ENCODE data around the gene HPN.
A peak's percentile ranks its signal among the peaks of the same experiment; 100 is the strongest.
"Not testable (repeated sequence)": the region's sequence is repeated elsewhere in the genome, so short reads cannot be mapped to it uniquely, and the experiment has no call there.

Gene HPN

DNA sequence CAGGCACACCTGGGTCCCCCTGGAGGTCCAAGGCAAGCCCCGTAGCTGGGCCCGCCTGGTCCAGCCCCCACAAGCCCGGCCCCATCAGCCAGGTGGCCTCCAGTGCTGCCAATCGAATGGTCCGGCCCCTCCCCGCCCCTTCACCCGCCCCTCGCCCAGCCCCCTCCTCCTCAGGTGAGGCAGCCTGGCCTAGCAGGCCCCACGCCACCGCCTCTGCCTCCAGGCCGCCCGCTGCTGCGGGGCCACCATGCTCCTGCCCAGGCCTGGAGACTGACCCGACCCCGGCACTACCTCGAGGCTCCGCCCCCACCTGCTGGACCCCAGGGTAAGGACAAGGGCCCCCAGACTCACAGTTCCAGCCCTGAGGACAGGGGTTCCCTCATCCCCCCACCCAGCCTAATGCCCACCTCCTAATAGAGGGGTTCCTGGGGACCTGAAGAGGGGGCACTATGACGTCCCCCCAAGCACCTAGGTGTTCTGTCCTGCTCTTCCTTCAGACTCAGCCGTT lies at the start of gene HPN:
Gene HPN (plus strand): TSS at position 174 of the 508 bp plus-strand sequence. CDS start 786 bp downstream, outside the sequence.
- no peak for DNase-seq (ENCODE audit: low spot score)

DNA sequence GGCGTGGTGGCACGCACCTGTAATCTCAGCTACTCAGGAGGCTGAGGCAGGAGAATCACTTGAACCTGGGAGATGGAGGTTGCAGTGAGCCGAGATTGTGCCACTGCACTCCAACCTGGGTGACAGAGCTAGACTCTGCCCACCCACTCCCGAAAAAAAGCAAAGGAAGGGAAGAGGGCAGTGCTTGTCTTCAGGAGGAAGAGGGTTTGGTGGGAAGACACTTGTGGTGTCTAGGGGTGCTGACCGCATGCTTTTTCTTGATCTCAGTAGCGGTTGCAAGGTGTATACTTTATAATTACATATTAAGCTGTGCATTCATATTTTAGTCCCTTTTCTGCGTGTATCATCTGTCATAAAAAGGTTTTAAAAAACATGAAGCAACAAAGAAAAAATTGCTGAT lies 48.9 kb upstream of the HPN start:
- DNase-seq (ENCODE audit: low spot score) = not testable (repeated sequence)

DNA sequence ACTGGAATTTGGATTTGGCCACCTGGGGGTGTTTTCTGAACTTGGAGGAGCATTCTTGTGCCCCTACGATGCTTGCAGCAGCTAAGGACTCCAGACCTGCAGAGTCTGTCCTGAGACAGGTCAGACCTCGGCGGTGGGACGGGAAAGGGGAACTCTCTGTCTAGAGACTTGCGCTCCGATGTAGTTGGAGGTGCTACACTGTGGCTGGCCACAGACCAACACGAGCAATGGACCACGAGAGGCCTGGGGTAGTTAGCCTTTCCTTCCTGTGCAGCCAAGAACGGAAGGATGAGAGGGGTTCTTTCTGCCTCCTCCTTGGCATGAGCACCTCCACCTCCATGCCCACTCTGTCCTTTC lies 47.3 kb upstream of the HPN start:
- DNase-seq (ENCODE audit: low spot score) = no peak

DNA sequence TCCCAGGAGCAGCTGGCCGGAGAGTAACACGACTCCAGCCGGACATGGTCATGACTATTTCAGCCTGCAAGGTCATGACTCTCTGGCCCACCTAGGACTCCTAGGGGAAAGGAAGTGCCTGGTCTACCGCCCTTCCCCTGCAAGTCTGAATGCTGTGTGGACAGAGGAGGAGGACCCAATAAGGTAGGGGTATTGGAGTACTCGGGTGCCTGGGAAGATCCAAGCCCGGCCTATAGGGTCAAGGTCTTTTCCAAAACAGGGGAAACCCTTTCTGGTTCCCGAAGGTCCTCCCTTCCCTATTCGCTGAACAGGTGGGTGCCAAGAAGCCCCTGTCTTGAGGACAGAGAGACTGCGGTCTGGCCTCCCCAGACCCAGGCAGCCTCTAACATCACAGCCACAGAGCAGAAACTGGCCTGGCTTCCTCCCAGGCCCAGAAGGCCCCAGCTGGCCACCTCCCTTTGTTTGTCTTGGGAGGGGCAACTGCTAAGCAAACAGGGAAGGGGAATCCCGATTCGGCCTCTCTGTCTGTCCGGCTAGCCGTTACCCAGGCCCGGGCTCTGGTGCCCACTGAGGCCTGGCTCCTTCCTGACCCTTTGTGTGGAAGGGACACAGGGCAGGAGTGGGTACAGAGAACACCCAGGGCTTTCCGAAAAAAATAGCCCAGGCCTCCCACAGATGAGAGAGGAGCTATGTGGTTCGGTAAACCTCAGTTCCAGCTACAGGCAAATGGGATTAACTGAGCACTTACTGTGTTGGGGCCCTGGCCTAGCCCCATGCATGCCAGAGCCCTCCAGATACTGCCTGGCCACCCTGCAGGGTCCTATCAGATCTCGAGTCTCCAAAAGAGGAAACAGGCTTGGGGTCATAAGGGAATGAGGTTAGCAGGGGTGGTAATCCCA lies 46.6 kb upstream of the HPN start:
- DNase-seq (ENCODE audit: low spot score) = no peak

DNA sequence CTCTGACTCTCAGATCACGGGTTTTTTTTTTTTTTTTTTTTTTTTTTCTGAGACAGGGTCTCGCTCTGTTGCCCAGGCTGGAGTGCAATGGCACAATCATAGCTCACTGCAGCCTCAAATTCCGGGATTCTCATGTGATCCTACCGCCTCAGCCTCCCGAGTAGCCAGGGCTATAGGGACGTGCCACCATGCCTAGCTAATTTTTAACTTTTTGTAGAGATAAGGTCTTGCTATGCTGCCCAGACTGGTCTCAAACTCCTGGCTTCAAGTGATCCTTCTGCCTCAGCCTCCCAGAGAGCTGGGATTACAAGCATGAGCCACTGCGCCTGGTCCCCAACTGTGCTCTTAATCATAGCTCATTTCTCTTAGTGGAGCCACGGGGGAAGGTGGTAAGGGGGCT lies 46.0 kb upstream of the HPN start:
- DNase-seq (ENCODE audit: low spot score) = no peak

DNA sequence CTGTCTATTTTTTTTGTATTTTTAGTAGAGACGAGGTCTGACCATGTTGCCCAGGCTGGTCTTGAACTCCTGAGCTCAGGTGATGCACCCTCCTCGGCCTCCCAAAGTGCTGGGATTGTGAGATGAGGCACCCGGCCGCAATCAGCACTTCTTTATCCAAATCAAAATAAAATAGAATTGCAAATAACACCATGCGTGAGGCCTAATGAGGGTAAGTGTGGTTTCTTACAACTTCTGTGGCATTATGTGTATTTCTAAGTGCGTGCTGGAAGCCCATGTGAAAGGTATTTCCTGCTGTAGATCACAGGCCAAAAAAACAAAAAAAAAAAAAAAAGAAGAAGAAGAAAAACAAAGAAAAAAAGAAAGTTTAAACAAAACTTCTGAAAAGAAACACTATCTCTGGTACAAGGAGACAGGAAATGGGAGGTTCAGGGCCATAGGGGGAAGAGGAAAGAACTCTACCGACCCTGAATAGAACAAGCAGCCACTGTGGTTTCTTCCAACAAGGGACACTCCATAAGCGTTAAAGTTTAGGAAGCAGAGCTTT lies 44.4 kb upstream of the HPN start:
- DNase-seq (ENCODE audit: low spot score) = no peak

DNA sequence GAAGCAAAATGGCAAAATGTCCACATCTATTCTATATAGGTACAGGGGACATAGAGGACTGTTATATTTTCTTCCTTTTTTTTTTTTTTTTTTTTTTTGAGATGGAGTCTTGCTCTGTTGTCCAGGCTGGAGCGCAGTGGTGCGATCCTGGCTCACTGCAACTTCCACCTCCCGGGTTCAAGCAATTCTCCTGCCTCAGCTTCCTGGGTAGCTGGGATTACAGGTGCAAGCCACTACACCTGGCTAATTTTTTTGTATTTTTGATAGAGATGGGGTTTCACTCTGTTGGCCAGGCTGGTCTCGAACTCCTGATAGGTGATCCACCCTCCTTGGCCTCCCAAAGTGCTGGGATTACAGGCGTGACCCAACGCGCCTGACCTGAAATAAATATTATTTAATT lies 43.3 kb upstream of the HPN start:
- DNase-seq (ENCODE audit: low spot score) = not testable (repeated sequence)

DNA sequence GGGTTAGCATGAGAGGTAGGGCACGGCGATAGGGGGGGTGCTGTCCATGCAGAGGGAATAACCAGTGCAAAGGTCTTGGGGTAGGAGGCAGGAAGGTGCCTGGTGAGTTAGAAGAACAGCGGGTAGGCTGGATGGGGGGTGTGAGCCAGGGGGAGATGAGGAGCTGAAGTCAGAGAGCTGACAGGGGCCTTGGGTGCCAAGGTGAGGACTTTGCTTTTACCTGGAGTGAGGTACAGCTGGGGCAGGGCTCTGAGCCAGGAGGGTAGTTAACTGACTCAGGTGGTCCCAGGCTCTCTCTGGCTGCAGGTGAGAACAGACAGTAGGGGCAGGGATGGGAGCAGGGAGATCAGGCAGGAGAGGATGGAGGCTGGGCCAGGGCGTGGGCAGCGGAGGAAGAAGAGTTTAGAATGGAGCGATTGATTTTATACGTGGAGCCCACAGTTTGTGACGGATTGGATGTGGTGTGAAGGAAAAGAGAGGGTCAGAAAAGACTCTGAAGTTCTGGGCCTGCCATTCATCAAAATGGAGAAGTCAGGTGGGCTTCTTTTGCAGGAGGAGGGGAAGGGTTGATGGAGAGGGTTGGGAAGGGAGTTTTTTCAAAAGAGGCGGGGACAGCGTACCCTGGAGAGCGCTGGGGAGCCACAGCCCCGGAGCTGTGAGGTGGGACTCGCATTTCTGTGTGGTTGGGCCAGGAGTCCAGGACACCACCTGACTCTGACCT lies 42.6 kb upstream of the HPN start:
- DNase-seq (ENCODE audit: low spot score) = peak; percentile 31

DNA sequence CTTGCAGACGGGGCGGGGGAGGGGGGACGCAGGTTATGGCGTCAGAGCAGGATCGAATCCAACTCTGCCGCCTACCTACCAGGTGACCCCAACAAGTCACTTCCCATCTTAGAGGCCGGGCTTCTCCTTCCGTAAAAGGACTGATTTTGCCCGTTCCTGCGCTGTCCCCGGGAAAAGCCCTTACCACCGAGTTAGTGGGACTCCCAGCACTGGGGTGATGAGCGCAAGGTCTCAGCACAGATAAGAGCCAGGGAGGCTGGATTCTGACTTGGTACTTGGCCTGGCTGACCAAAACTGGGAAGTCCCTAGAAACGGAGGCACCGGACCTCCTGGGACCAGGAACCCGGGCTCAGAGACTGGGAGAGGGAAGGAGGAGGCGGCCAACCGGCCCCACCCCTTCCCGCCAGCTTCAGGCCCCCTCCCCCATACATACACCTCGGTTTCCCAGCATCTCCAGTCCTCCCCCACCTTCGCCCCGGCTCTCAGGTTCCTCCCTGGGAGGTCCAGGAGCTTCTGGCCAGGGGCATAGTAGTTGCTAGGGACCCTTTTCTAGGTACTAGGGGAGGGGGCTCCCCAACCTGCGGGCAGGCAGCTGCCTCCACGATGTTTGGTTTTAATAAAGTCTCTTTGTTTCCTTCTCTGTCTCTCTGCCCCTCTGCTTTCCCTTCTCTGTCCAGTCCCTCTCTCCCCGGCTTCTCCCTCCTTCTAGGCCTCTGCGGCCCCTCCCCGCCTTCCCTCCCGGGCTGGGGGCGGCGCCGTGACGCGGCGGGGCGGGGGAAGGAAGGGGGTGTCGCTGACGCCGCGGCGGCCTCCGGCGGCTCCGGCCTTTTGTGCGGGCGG lies 41.8 kb upstream of the HPN start, which contains the start of gene GRAMD1A:
Gene GRAMD1A (plus strand): TSS at position 826 of the 840 bp plus-strand sequence. CDS start 156 bp downstream, outside the sequence.
- peak; percentile 95 for DNase-seq (ENCODE audit: low spot score)

DNA sequence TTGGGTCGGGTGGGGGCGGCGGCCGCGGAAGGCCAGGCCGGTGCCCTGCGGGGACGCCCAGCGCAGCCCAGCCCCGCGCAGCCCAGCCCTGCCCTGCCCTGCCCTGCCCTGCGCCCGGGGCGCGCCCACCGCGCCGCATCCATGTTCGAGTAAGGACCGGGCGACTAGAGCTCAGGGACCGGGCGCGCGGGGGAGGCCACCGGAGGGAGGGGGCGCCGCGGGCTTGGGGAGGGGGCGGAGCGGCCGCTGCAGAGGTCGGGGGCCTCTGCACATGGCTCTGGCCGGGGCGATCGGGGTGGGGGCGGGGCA lies 41.2 kb upstream of the HPN start:
- DNase-seq (ENCODE audit: low spot score) = no peak

DNA sequence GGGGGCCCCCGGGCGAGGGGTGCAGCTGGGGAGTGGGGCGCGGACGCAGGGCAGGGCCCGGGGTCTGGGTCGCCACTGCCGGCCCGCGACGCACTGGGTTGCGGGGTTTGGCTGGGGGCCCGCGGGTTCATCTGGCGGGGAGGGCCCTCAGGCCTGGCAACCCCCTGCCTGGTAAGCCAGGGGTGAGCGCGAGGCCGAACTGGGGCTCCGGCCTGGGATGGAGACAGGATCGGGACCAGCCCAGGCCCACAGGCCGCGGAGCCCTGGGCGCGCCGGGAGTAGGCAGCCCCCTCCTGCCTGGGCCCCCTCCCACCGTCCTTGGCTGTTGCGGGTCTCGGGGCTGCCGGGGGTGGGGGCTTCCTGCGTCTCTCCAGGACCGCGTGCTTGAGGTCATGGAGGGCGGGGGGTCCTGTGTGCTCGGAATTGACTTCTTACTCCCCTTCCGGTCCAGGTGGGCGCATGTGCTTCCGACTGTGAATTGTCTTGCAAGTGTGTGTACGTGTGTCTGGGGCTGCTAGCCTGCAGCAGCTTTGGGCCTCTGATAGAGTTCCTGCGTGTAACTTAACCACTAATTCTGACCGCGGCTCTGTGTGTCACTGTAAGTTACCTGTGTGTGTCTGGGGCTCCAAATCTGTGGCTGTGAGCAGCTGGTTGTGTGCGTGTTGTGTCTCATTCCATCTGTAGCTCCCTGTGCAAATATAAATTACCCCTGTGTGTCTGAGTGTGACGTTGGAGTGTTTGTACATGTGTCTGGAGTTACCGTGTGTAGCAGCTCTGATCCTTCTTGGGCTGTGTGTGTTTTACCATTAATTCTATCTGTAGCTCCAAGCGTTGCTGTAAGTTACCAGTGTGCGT lies 40.6 kb upstream of the HPN start:
- DNase-seq (ENCODE audit: low spot score) = peak; percentile 71

DNA sequence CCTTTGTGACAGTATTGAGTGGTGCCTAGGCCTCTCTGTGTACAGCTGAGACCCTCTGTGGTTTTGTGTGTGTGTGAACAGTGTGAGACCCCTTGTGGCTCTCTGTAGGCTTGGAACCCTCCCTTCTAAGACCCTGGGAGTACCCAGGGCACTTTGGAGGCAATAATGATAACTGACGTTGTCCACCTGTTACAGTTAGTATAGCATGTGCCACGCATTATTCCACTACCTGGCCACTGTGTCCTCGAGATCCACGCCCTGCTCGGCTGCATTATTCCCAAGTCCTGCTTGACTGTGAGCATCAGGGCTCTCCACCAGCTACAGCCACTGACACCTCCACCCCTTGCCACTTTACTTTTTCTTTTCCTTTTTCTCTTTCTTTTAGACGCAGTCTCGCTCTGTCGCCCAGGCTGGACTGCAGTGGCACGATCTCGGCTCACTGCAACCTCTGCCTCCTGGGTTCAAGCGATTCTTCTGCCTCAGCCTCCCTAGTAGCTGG lies 39.4 kb upstream of the HPN start:
- DNase-seq (ENCODE audit: low spot score) = peak; percentile 24

DNA sequence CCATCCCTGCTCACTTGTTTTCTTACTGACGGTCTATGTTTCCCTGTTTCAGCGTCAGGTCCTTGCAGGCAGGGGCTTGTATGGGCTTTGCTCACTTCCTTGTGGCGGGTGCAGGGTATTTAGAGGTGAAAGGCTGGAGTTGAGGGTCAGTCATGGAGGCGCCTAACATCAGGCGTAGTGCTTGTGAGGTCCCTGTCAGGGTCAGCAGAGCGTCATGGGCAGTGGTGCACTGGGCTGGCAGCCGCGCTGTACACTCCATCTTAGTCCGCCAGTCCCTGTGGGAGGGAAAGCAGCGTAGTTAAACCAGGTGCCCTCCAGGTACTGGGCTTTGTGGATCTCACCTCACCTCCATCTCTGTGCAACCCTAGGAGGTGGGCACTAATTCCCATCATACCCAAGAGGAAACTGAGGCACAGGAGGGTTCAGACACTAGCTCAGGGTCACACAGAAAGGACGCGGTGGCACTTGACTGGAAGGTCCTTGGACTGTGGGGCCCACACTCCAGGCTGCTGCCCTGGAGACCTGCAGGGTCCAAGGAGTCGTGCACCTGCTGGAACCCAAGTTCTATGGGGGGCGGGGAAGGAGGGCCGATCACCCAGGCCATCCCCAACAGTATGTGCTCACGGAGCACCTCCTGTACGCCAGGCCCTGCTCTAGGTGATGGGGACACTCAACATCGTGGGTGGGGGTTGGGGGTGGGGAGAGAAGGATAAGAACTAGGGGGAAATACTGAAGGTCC lies 36.8 kb upstream of the HPN start:
- no peak for DNase-seq (ENCODE audit: low spot score)

DNA sequence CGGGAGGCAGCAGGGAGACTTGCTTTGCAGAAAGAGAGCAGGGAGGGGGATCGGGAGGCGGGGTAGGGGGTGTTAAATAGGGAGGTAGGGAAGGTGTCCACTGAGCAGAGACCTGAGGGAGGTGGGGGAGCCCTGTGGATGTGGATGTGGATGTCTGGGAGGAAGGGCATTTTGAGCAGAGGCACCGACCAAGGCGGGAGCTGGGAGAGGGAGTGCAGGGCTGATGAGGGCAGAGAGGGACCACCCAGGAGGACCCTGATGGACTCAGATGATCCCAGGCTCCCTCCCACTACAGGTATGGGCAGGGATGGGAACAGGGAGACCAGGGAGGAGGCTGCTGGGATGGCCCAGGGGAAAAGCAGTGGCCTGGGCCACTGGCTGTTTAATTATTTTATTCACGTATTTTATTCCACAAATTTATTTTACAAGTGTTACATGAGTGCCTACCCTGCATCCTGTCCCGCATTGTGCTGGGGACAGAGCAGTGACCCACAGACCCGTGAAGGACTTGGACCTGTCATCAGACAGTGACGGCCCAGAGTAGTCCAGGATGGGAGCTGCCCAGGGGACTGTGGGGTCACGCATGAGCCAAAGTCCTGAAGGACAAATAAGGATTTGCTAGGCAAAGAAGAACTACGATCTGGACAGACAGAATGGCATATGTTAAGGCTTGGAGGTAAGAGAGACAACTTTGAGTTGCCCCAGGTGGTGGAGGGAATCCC lies 36.1 kb upstream of the HPN start:
- no peak for DNase-seq (ENCODE audit: low spot score)

DNA sequence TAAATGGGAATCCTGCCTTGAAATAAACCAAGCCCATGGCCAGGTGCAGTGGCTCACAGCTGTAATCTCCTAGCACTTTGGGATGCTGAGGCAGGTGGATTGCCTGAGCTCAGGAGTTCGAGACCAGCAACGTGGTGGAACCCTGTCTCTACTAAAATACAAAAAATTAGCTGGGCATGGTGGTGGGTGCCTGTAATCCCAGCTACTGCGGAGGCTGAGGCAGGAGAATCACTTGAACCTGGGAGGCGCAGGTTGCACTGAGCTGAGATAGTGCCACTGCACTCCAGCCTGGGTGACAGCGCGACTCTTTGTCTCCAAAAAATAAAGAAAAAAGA lies 35.5 kb upstream of the HPN start:
- not testable (repeated sequence) for DNase-seq (ENCODE audit: low spot score)

DNA sequence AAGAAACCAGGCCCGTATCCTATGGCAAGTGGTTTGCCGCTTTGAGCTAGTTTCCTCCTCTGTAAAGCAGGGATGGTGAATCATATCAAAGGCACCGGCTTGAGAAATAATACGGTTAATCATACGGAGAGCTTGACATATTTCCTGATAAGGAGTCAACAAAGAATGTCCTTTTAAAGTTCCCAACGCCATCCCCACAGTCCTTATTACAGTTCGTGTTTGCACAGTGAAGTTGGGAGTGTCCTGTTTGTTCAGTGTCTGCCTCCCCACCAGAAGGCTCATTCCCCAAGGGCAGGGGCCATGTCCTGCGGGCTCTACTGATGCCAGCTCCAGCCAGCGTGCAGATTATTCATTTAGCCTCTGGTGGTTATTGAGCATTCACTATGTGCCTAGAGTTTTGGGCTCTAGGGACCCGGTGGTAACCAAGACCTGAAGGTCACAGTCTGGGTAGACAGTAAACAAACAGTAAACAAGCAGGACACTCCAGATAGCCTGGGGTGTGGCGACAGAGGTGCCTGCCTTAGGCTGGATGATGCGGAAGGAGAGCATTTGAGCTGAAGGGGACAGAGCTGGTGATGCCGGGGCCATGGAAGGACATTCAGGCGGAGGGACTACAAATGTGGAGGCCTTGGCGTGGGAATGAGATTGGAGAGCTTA lies 35.1 kb upstream of the HPN start:
- no peak for DNase-seq (ENCODE audit: low spot score)

DNA sequence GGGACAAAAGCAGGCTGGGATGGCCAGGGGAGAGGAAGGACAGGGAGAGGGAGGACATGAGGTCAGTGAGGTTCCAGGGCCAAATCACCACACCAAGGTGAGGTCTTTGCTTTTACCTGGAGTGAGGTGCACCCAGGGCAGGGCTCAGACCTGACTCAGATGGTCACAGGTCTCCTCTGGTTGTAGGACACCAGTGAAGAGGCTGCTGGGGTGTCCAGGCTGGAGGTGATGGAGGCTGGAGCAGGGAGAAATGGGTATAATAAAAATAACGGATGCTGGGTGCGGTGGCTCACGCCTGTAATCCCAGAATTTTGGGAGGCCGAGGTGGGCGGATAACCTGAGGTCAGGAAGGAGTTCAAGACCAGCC lies 34.5 kb upstream of the HPN start:
- DNase-seq (ENCODE audit: low spot score) = no peak

DNA sequence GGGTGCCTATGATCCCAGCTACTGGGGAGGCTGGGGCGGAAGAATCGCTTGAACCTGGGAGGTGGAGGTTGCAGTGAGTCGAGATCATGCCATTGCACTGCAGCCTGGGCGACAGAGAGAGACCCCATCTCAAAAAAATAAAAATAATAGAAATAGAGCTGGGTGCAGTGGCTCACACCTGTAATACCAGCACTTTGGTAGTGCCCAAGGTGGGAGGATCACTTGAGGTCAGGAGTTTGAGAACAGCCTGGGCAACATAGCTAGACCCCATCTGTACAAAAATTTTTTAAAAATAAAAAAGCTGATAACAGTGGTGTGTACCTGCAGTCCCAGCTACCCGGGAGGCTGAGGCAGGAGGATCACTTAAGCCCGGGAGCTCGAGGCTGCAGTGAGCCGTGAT lies 34.1 kb upstream of the HPN start:
- DNase-seq (ENCODE audit: low spot score) = not testable (repeated sequence)

DNA sequence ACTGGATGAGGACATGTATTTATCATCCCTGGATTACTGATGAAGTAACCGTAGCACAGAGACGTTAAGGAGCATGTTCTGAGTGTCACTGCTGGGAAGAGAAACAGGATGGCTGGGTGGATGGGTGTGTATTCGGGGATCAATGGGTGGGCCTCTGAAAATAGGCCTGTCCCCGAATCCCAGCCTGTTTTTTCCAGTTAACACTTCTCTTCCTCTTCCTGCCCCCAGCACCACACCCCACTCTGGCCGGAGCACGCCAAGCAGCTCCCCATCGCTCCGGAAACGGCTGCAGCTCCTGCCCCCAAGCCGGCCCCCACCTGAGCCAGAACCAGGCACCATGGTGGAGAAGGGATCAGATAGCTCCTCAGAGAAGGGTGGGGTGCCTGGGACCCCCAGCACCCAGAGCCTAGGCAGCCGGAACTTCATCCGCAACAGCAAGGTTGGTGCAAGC lies 32.6 kb upstream of the HPN start:
- DNase-seq (ENCODE audit: low spot score) = no peak
